ENCODE measurements around the gene DOCK3. TPM values are rescaled to one million over a fixed set of nuclear protein-coding genes. Genes with fewer than 3 reads are reported as not detected.

DOCK3 gene
- total and polyA plus RNA-seq, 2 donors (not counting 3 experiments of a cell fraction or from before 2014, with no cell fraction given): 0.08 to 0.13 TPM

GRCh38 chr3:51378726-51379125, 704.0 kb downstream of the DOCK3 start:
- no peak for FAIRE-seq
- CTCF ChIA-PET: interaction anchor here (1.1 to 5.0 kb wide), 5 partner anchors 11 to 763 kb away, joined by 3 to 27 read pairs (median 7); no protein-coding TSS in a partner anchor

More at GRCh38 chr3:51378726-51379125, 704.0 kb downstream of the DOCK3 start:
- no peaks in the 10 kb centered on the region for H3K27me3 ChIP-seq (ENCODE audit: control insufficient read depth in 2 of 2, insufficient read depth in 2 of 2, low read length in 2 of 2)
- intact Hi-C loops (cut with micrococcal nuclease): no loop called here
- H3K4me3 ChIP-seq (replicated peaks in 1 of 3; ENCODE audit: insufficient read depth in 1 of 3, low read depth in 1 of 3, low read length in 3 of 3): no peak overlapping the region
- no peaks in the 10 kb centered on the region for H4K20me1 ChIP-seq (replicated peaks; ENCODE audit: control insufficient read depth, extremely low read depth, insufficient read depth, low read length)
- H3K36me3 ChIP-seq (ENCODE audit: control insufficient read depth in 2 of 2, extremely low read depth in 1 of 2, insufficient read depth in 2 of 2, low read length in 2 of 2): no peaks in the 10 kb centered on the region
- no peak overlapping the region for H3K27ac ChIP-seq (ENCODE audit: insufficient read depth, low read depth, low read length)
- no peak overlapping the region for H3K4me2 ChIP-seq (ENCODE audit: insufficient read depth, low read length)
- no peak overlapping the region for H2AFZ ChIP-seq (ENCODE audit: low read depth, low read length)
- H3K9me3 ChIP-seq (replicated peaks; ENCODE audit: control insufficient read depth, insufficient read depth, low read length): no peaks in the 10 kb centered on the region
- no TSS peak for BruUV-seq (replicated peaks)
- no peaks in the 10 kb centered on the region for H3K9me1 ChIP-seq (replicated peaks; ENCODE audit: control insufficient read depth, extremely low read depth, insufficient read depth, low read length)
- no peak overlapping the region for H3K9ac ChIP-seq (replicated peaks; ENCODE audit: extremely low read depth, insufficient read depth, low read length)
- TF ChIP-seq POLR2AphosphoS5 (IDR thresholded peaks at IDR 0.05; ENCODE audit: insufficient read depth, low read depth, low read length) (no peak), POLR2A (IDR thresholded peaks at IDR 0.05; ENCODE audit: low read depth, low read length) (no peak), CTCF (IDR thresholded peaks at IDR 0.05; ENCODE audit: extremely low read depth in 1 of 2, insufficient read depth in 1 of 2, low read depth in 1 of 2, low read length in 2 of 2) (no peak), EZH2 (IDR thresholded peaks at IDR 0.05; ENCODE audit: borderline replicate concordance, low read depth, low read length, severe bottlenecking) (no peak)
- dilution Hi-C loops (cut with MboI; ENCODE audit: extremely low pct_ligation_motif_present, low sequenced_read_pairs): no loop called here
- POLR2A ChIA-PET: no interaction called here
- H3K4me1 ChIP-seq (ENCODE audit: control insufficient read depth, extremely low read depth, insufficient read depth, low read length): peaks cover 5% of the 10 kb centered on the region
- DNase-seq (ENCODE audit: low read depth, low spot score): no peak
- no peaks in the 10 kb centered on the region for H3K79me2 ChIP-seq (ENCODE audit: control insufficient read depth, insufficient read depth, low read length)

All from endothelial cell of umbilical vein (primary cell).